ENCODE measurements around the gene MAP2K4. TPM values are rescaled to one million over a fixed set of nuclear protein-coding genes. Genes with fewer than 3 reads are reported as not detected.

Gene MAP2K4
- total and polyA plus RNA-seq, 4 donors, result 10.7 to 63.6 (median 20.3) TPM

DNA sequence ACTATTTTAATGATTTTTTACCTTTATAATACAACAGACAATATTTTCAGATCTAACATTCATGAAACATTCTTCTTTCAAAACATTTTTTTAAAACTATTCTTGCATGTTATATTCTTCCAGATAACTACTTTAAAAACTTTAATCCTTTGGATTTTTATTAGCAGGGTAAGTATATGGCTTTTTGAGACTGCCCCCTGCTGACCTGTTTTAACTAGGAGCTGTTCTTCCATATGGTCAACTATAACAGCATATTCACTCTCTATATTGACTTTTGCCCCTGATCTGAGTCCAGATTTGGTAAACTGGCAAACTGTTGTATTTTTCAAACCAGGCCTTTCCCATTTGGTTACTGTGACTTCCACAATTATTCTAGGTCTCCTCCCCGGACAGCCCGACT lies 39.9 kb upstream of the MAP2K4 start:
- TF ChIP-seq, protein P1, sequence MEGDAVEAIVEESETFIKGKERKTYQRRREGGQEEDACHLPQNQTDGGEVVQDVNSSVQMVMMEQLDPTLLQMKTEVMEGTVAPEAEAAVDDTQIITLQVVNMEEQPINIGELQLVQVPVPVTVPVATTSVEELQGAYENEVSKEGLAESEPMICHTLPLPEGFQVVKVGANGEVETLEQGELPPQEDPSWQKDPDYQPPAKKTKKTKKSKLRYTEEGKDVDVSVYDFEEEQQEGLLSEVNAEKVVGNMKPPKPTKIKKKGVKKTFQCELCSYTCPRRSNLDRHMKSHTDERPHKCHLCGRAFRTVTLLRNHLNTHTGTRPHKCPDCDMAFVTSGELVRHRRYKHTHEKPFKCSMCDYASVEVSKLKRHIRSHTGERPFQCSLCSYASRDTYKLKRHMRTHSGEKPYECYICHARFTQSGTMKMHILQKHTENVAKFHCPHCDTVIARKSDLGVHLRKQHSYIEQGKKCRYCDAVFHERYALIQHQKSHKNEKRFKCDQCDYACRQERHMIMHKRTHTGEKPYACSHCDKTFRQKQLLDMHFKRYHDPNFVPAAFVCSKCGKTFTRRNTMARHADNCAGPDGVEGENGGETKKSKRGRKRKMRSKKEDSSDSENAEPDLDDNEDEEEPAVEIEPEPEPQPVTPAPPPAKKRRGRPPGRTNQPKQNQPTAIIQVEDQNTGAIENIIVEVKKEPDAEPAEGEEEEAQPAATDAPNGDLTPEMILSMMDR (IDR thresholded peaks at IDR 0.05; ENCODE audit: control extremely low read depth, extremely low read depth), result no peak
- Histone ChIP-seq H3K4me3 (no peak overlapping the region), H3K36me3 (ENCODE audit: control insufficient read depth in 4 of 4, insufficient read depth in 4 of 4, low read length in 4 of 4) (peaks cover 9 to 23% (median 18%) of the 10 kb centered on the region in 4 donors), H3K9ac (ENCODE audit: insufficient read depth in 1 of 2, low read length in 2 of 2) (no peak overlapping the region), H3K27me3 (ENCODE audit: control insufficient read depth in 3 of 3, insufficient read depth in 3 of 3, low read length in 2 of 3) (no peaks in the 10 kb centered on the region), H3K27ac (ENCODE audit: low read depth in 1 of 2, low read length in 1 of 2) (no peak overlapping the region), H3K4me1 (ENCODE audit: control insufficient read depth in 5 of 5, insufficient read depth in 5 of 5, low read length in 5 of 5) (no peaks in the 10 kb centered on the region), H3K9me3 (ENCODE audit: control insufficient read depth in 4 of 4, insufficient read depth in 3 of 4, low read length in 3 of 4) (no peaks in the 10 kb centered on the region)
- DNase-seq, result peak in 1 of 3 donors; percentile 3
- WGBS, 2 donors, result 75 to 95% methylated on average over 2 of the region's 2 CpGs
- no peak for ATAC-seq (ENCODE audit: insufficient read depth, low FRiP score)

DNA sequence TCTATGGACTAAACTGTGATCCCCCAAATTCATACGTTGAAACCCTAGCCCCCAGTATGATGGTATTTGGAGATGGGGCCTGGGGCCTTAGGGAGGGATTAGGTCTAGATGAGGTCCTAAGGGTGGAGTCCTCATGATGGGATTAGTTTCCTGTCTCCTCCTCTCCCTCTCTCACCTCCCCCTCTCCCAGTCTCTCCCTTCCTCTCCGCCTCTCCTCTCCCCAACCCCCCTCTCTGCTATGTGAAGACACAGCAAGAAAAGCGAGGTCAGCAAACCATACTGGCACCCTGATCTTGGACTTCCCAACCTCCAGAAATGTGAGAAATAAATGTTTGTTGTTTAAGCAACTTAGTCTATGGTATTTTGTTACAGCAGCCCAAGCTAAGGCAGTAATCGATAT lies 38.8 kb upstream of the MAP2K4 start:
- Histone ChIP-seq H3K9ac (ENCODE audit: insufficient read depth in 1 of 2, low read length in 2 of 2) (no peak overlapping the region), H3K27ac (ENCODE audit: low read depth in 1 of 2, low read length in 1 of 2) (no peak overlapping the region), H3K4me1 (ENCODE audit: control insufficient read depth in 5 of 5, insufficient read depth in 5 of 5, low read length in 5 of 5) (no peaks in the 10 kb centered on the region), H3K36me3 (ENCODE audit: control insufficient read depth in 4 of 4, insufficient read depth in 4 of 4, low read length in 4 of 4) (peaks cover 7 to 23% (median 19%) of the 10 kb centered on the region in 4 donors), H3K27me3 (ENCODE audit: control insufficient read depth in 3 of 3, insufficient read depth in 3 of 3, low read length in 2 of 3) (no peaks in the 10 kb centered on the region), H3K9me3 (ENCODE audit: control insufficient read depth in 4 of 4, insufficient read depth in 3 of 4, low read length in 3 of 4) (no peaks in the 10 kb centered on the region), H3K4me3 (no peak overlapping the region)
- ATAC-seq (ENCODE audit: insufficient read depth, low FRiP score) (no peak), DNase-seq (no peak)
- WGBS, 2 donors, result 91 to 95% methylated on average over 4 of the region's 4 CpGs
- TF ChIP-seq, protein P1 (IDR thresholded peaks at IDR 0.05; ENCODE audit: control extremely low read depth, extremely low read depth), result no peak

DNA sequence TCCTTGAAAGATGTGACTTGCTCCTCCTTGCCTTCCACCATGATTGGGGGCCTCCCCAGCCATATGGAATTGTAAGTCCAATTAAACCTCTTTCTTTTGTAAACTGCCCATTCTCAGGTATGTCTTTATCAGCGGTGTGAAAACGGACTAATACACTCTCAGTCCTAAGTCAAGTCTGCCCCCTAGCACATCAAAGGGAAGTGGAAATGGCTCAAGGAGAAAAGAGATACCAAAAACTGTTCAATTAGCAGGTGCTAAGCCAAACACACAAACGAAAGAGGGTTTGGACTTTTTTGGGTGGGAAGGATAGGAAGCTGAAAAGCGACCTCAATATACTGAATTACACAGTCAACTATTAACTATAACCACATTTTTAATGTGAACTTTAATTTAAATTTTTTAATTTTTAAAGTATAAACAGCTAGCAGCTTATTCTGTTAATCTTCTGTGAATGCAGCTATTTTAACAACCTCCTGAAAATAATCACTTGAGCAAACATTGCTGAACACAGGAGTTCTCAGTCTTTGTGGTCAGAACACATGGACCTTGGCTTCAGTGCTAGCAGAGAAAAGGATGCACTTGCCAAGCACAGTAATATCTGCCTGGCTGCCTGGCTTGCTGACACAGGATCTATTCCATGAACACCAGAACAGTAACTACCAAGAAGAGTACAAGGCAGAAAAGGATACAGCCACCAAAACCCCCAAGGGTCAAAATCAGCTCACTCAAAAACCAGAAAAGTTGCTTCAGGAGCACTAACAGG lies 34.3 kb upstream of the MAP2K4 start:
- ATAC-seq (ENCODE audit: insufficient read depth, low FRiP score), result no peak
- 93 to 95% methylated on average over 4 of the region's 4 CpGs for WGBS, 2 donors
- Histone ChIP-seq H3K27me3 (ENCODE audit: control insufficient read depth in 3 of 3, insufficient read depth in 3 of 3, low read length in 2 of 3) (no peaks in the 10 kb centered on the region), H3K9me3 (ENCODE audit: control insufficient read depth in 4 of 4, insufficient read depth in 3 of 4, low read length in 3 of 4) (no peaks in the 10 kb centered on the region), H3K27ac (ENCODE audit: low read depth in 1 of 2, low read length in 1 of 2) (no peak overlapping the region), H3K4me1 (ENCODE audit: control insufficient read depth in 5 of 5, insufficient read depth in 5 of 5, low read length in 5 of 5) (no peaks in the 10 kb centered on the region), H3K9ac (ENCODE audit: insufficient read depth in 1 of 2, low read length in 2 of 2) (no peak overlapping the region), H3K4me3 (no peak overlapping the region), H3K36me3 (ENCODE audit: control insufficient read depth in 4 of 4, insufficient read depth in 4 of 4, low read length in 4 of 4) (peaks cover 7 to 25% (median 15%) of the 10 kb centered on the region in 4 donors)
- DNase-seq, result no peak
- TF ChIP-seq, protein P1 (IDR thresholded peaks at IDR 0.05; ENCODE audit: control extremely low read depth, extremely low read depth), result no peak
